WTC11 (cell line): ENCODE data around the gene USE1. TPM values are rescaled to one million over a fixed set of nuclear protein-coding genes. Genes with fewer than 3 reads are reported as not detected.
A peak's percentile ranks its signal among the peaks of the same experiment; 100 is the strongest.

Experiments
- ATAC-seq: fragments of 200-7000 bp; cut with Tn5 transposase; 2 replicates; pipeline ENCODE4 v1.10.0; 2021; ENCODE audit warnings: mild to moderate bottlenecking, moderate library complexity
- CTCF ChIA-PET: fragments of 300-600 bp; sonication (Branson Sonifier 250); formaldehyde crosslinking; loops from one replicate; lab custom pipeline; 2021; ENCODE audit warnings: antibody characterized with exemption; lab: Charles Lee
- POLR2A ChIA-PET: fragments of 350-600 bp; sonication (Branson Sonifier 250); formaldehyde crosslinking; loops from one replicate; lab custom pipeline; 2021; ENCODE audit warnings: antibody characterized with exemption; lab: Charles Lee
- DNase-seq: peaks from one replicate; pipeline ENCODE4 v3.0.0; 2021; ENCODE audit warnings: low spot score
- H3K27ac Mint-ChIP-seq: 2 replicates; pipeline ENCODE4 v1.8.0; 2021; ENCODE audit warnings: mixed read lengths
- H3K27me3 Mint-ChIP-seq: 2 replicates; pipeline ENCODE4 v1.8.0; 2021; ENCODE audit warnings: low read depth, mild to moderate bottlenecking, moderate library complexity, mixed read lengths
- H3K36me3 Mint-ChIP-seq: 2 replicates; pipeline ENCODE4 v1.8.0; 2021; ENCODE audit warnings: mixed read lengths
- H3K4me1 Mint-ChIP-seq: 2 replicates; pipeline ENCODE4 v1.8.0; 2022; ENCODE audit warnings: mixed read lengths
- H3K4me3 Mint-ChIP-seq: 2 replicates; pipeline ENCODE4 v1.8.0; 2021; ENCODE audit warnings: mild to moderate bottlenecking, moderate library complexity, mixed read lengths
- H3K9me3 Mint-ChIP-seq: 2 replicates; pipeline ENCODE4 v1.8.0; 2021; ENCODE audit warnings: mixed read lengths
- ETV6 ChIP-seq: sonication (generic); formaldehyde crosslinking; IDR thresholded peaks from 2 replicates; pipeline ENCODE4 v1.8.1; 2022; ENCODE audit warnings: mild to moderate bottlenecking, missing genetic modification reagents
- FOXK1 ChIP-seq: sonication (generic); formaldehyde crosslinking; IDR thresholded peaks from 2 replicates; pipeline ENCODE4 v1.8.0; 2022; ENCODE audit warnings: mild to moderate bottlenecking, moderate library complexity, missing genetic modification reagents
- GABPB1 ChIP-seq: sonication (generic); formaldehyde crosslinking; IDR thresholded peaks from 2 replicates; pipeline ENCODE4 v1.8.1; 2023; ENCODE audit warnings: mild to moderate bottlenecking, missing genetic modification reagents
- KAT7 ChIP-seq: sonication (generic); formaldehyde crosslinking; IDR thresholded peaks from 2 replicates; pipeline ENCODE4 v1.8.1; 2023; ENCODE audit warnings: missing genetic modification reagents, mild to moderate bottlenecking, borderline replicate concordance
- MLX ChIP-seq: sonication (generic); formaldehyde crosslinking; IDR thresholded peaks from 2 replicates; pipeline ENCODE4 v1.8.1; 2023; ENCODE audit warnings: mild to moderate bottlenecking, missing genetic modification reagents, moderate library complexity
- MXD4 ChIP-seq: fragments of 250-450 bp; sonication (Bioruptor Pico); IDR thresholded peaks from 2 replicates; pipeline ENCODE4 v1.8.0; 2021; ENCODE audit warnings: mild to moderate bottlenecking, moderate library complexity, borderline replicate concordance
- NFYB ChIP-seq: sonication (generic); formaldehyde crosslinking; conservative IDR thresholded peaks from 2 replicates; pipeline ENCODE4 v1.8.0; 2022; ENCODE audit warnings: low read depth, missing genetic modification reagents
- SMAD4 ChIP-seq: sonication (generic); formaldehyde crosslinking; IDR thresholded peaks from 2 replicates; pipeline ENCODE4 v1.8.0; 2022; ENCODE audit warnings: mild to moderate bottlenecking, missing genetic modification reagents
- SP1 ChIP-seq: sonication (generic); formaldehyde crosslinking; conservative IDR thresholded peaks from 2 replicates; pipeline ENCODE4 v1.8.1; 2022; ENCODE audit warnings: missing genetic modification reagents
- TEAD1 ChIP-seq: sonication (generic); formaldehyde crosslinking; IDR thresholded peaks from 2 replicates; pipeline ENCODE4 v1.8.0; 2022; ENCODE audit warnings: mild to moderate bottlenecking, missing genetic modification reagents
- TEAD4 ChIP-seq: sonication (generic); formaldehyde crosslinking; IDR thresholded peaks from 2 replicates; pipeline ENCODE4 v1.8.0; 2022; ENCODE audit warnings: mild to moderate bottlenecking, missing genetic modification reagents
- ZNF232 ChIP-seq: sonication (generic); formaldehyde crosslinking; IDR thresholded peaks from 2 replicates; pipeline ENCODE4 v1.8.0; 2022; ENCODE audit warnings: mild to moderate bottlenecking, missing genetic modification reagents
- ZNF416 ChIP-seq: fragments of 250-450 bp; sonication (Bioruptor Pico); IDR thresholded peaks from 2 replicates; pipeline ENCODE4 v1.9.0; 2021; ENCODE audit warnings: mild to moderate bottlenecking, inconsistent platforms
- ZSCAN18 ChIP-seq: fragments of 250-450 bp; sonication (Bioruptor Pico); IDR thresholded peaks from 2 replicates; pipeline ENCODE4 v2.1.2; 2022; ENCODE audit warnings: mild to moderate bottlenecking, moderate library complexity
- total RNA-seq: library from RNA; stranded (reverse); gene quantifications from 3 replicates; pipeline ENCODE4 v1.2.3, GENCODE V29; 2021
- TF ChIP-seq, protein P1 (sequence below): sonication (generic); formaldehyde crosslinking; IDR thresholded peaks from 2 replicates; pipeline ENCODE4 v1.8.0; 2022; ENCODE audit warnings: mild to moderate bottlenecking, missing genetic modification reagents
- TF ChIP-seq, protein P2 (sequence below): fragments of 250-450 bp; sonication (Bioruptor Pico); IDR thresholded peaks from 2 replicates; pipeline ENCODE4 v1.9.0; 2021; ENCODE audit warnings: mild to moderate bottlenecking

The USE1 gene
- total RNA-seq, 1 experiment from 2014 or later = 14.2 TPM

DNA sequence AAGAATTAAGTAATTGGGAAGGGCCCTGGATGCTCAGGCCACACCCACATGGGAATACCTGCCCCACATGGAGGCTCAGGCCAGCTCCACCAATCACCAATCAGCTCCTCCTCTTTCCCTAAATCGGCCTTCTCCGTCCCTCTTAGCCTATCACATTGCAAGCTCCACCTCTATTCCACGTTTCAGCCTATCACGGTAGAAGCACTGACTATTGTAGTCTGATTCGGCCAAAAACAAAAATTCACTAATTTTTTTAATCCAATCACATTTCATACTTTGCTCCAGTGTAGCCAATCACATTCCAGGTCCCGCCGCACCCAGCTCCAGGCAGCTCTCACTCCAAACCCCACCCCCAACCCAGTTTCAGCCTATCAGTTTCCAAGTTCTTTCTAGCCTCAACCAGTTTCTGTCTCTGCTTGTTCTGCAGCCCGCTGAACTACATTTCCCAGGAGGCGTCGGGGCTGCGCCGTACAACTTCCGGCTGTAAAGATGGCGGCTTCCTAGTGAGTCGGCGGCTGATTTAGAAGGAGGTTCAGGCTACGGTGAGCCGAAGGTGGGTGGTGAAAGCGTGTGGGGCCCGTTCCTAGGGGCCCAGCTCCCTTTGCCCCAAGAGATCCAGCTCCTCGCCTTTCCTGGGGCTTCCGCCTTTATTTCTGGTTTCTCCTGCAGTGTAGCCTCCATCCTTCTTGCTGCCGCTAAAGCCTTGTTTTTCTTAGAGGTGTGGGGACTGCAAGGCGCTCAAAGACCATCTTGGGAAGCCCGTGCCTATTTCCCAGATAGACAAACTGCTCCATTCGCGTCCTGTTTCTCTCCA, 52.0 kb downstream of the USE1 start, which contains the start of gene BABAM1:
Gene BABAM1, plus strand, starts transcription at position 469 of the 814 bp plus-strand sequence. CDS start 1,364 bp downstream, outside the sequence.
- no peaks in the 10 kb centered on the region; the same call in 1 of the 2 replicates for H3K9me3 Mint-ChIP-seq
- DNase-seq (peak; percentile 96), ATAC-seq (peak; percentile 95)
- H3K27ac Mint-ChIP-seq = peak within 1 kb of the TSS; percentile 92
- CTCF ChIA-PET = interaction anchor here (0.6 to 3.0 kb wide), 16 partner anchors 10 to 495 kb away, joined by 3 to 11 read pairs (median 4); partner anchors contain the start of genes ANKLE1, DDA1, MRPL34 and USE1
- peaks cover 20% of the 10 kb centered on the region for H3K4me1 Mint-ChIP-seq
- H3K4me3 Mint-ChIP-seq = peak within 1 kb of the TSS; percentile 96
- POLR2A ChIA-PET = interaction anchor here (0.6 to 3.9 kb wide), 12 partner anchors 14 to 178 kb away, joined by 3 to 13 read pairs (median 4); partner anchors contain the start of genes ANKLE1, DDA1 and USE1
- H3K36me3 Mint-ChIP-seq = peaks cover 17% of the 10 kb centered on the region
- peak; percentile 74 for TF ChIP-seq FOXK1
- no peak for TF ChIP-seq KAT7 (CRISPR knock-in tag)
- 0 out of 2 replicates have a peak, but pooled peaks have one; percentile 49 for TF ChIP-seq ZNF232 (CRISPR knock-in tag)
- TF ChIP-seq TEAD4 (CRISPR knock-in tag) = no peak
- TF ChIP-seq TEAD1 (CRISPR knock-in tag) = no peak
- TF ChIP-seq ZSCAN18 (CRISPR knock-in tag) = peak; percentile 93
- peak; percentile 92; the same call in 1 of the 2 replicates for TF ChIP-seq MXD4 (CRISPR knock-in tag)
- TF ChIP-seq ZNF416 (CRISPR knock-in tag) = 0 out of 2 replicates have a peak, but pooled peaks have one; percentile 18
- peak; percentile 87 for TF ChIP-seq GABPB1 (CRISPR knock-in tag)
- TF ChIP-seq, protein P1, sequence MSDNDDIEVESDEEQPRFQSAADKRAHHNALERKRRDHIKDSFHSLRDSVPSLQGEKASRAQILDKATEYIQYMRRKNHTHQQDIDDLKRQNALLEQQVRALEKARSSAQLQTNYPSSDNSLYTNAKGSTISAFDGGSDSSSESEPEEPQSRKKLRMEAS (CRISPR knock-in tag) = 0 out of 2 replicates have a peak, but pooled peaks have one; percentile 27
- no peak for TF ChIP-seq ETV6 (CRISPR knock-in tag)
- TF ChIP-seq NFYB = peak; percentile 84
- TF ChIP-seq SP1 (CRISPR knock-in tag) = peak; percentile 64
- no peaks in the 10 kb centered on the region for H3K27me3 Mint-ChIP-seq

- no peaks in the 10 kb centered on the region for H3K27me3 Mint-ChIP-seq
- DNase-seq = no peak
- ATAC-seq = no peak
- POLR2A ChIA-PET = interaction anchor here (0.6 to 2.4 kb wide), 2 partner anchors 12 to 675 kb away, joined by 4 to 13 read pairs; partner anchors contain the start of gene ANKLE1
- TF ChIP-seq, protein P2, sequence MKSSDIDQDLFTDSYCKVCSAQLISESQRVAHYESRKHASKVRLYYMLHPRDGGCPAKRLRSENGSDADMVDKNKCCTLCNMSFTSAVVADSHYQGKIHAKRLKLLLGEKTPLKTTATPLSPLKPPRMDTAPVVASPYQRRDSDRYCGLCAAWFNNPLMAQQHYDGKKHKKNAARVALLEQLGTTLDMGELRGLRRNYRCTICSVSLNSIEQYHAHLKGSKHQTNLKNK = no peak
- TF ChIP-seq MLX (CRISPR knock-in tag) (no peak), ZNF232 (CRISPR knock-in tag) (no peak), SMAD4 (CRISPR knock-in tag) (no peak)
- peaks cover 19% of the 10 kb centered on the region for H3K36me3 Mint-ChIP-seq
- H3K9me3 Mint-ChIP-seq = no peaks in the 10 kb centered on the region; the same call in 1 of the 2 replicates
- CTCF ChIA-PET = interaction anchor here (0.7 to 3.0 kb wide), 3 partner anchors 14 to 591 kb away, joined by 3 to 9 read pairs (median 3); partner anchors contain the start of genes ANKLE1 and RPL18A
- H3K4me3 Mint-ChIP-seq = peak overlapping the region; percentile 96
- no peak overlapping the region for H3K27ac Mint-ChIP-seq
- peaks cover 16% of the 10 kb centered on the region for H3K4me1 Mint-ChIP-seq
Measured at GRCh38 chr19:17268754-17269153, 53.6 kb downstream of the USE1 start.

Other genes with a start within 250 kb of the USE1 start
- 6.9 to 10.8 TPM (median 7.9 TPM) in 3 replicates for gene CPAMD8, start 188.5 kb upstream of the USE1 start, total RNA-seq
- 27.9 to 29.9 TPM (median 29.7 TPM) in 3 replicates for gene HAUS8, start 139.9 kb upstream of the USE1 start, total RNA-seq
- gene MYO9B, start 139.6 kb upstream of the USE1 start, total RNA-seq = 70.3 to 94.3 TPM (median 73.4 TPM) in 3 replicates
- gene OCEL1, start 10.9 kb downstream of the USE1 start, total RNA-seq = 34.0 to 51.6 TPM (median 40.9 TPM) in 3 replicates
- 144 to 149 TPM (median 145 TPM) in 3 replicates for gene NR2F6, start 30.6 kb downstream of the USE1 start, total RNA-seq
- gene USHBP1, start 49.4 kb downstream of the USE1 start, total RNA-seq = 10.9 to 14.2 TPM (median 12.3 TPM) in 3 replicates
- 139 to 147 TPM (median 146 TPM) in 3 replicates for gene BABAM1, start 52.1 kb downstream of the USE1 start, total RNA-seq
- 9.1 to 12.9 TPM (median 10.2 TPM) in 3 replicates for gene ANKLE1, start 66.5 kb downstream of the USE1 start, total RNA-seq
- 13.2 to 18.1 TPM (median 17.6 TPM) in 3 replicates for gene ABHD8, start 88.1 kb downstream of the USE1 start, total RNA-seq
- 117 to 130 TPM (median 122 TPM) in 3 replicates for gene MRPL34, start 90.5 kb downstream of the USE1 start, total RNA-seq
- 36.2 to 42.8 TPM (median 37.0 TPM) in 3 replicates for gene DDA1, start 94.2 kb downstream of the USE1 start, total RNA-seq
- 30.5 to 35.4 TPM (median 32.6 TPM) in 3 replicates for gene ANO8, start 119.5 kb downstream of the USE1 start, total RNA-seq
- 79.1 to 93.0 TPM (median 80.8 TPM) in 3 replicates for gene GTPBP3, start 122.2 kb downstream of the USE1 start, total RNA-seq
- gene PLVAP, start 162.0 kb downstream of the USE1 start, total RNA-seq = 0.11 to 0.27 TPM in 2 of 3 replicates, not detected in the other
- gene CCDC194, start 178.8 kb downstream of the USE1 start, total RNA-seq = 0.37 to 0.87 TPM (median 0.76 TPM) in 3 replicates
- gene BST2, start 190.3 kb downstream of the USE1 start, total RNA-seq = 22.8 to 67.7 TPM (median 61.1 TPM) in 3 replicates
- 58.7 to 78.6 TPM (median 70.8 TPM) in 3 replicates for gene MVB12A, start 204.7 kb downstream of the USE1 start, total RNA-seq
- 1.2 to 2.9 TPM (median 2.3 TPM) in 3 replicates for gene TMEM221, start 233.3 kb downstream of the USE1 start, total RNA-seq
- not detected in 3 replicates for gene NXNL1, start 245.6 kb downstream of the USE1 start, total RNA-seq